HG02678 (cell line): ENCODE measurements around the gene COL1A1.
A peak's percentile ranks its signal among the peaks of the same experiment; 100 is the strongest.

Experiments used
- ATAC-seq: cut with Tn5 transposase; IDR thresholded peaks from one replicate; pipeline ENCODE4 v1.9.1; 2021; ENCODE audit warnings: mild to moderate bottlenecking, moderate library complexity; ENCODE audit not compliant: unreplicated experiment

Gene COL1A1

GRCh38 chr17:50187751-50188530 lies 13.5 kb downstream of the COL1A1 start:
- ATAC-seq, result no peak

- no peak for ATAC-seq
Measured at GRCh38 chr17:50187394-50187725, 14.1 kb downstream of the COL1A1 start.

- no peak for ATAC-seq
Measured at GRCh38 chr17:50186661-50187393, 14.6 kb downstream of the COL1A1 start.

- no peak for ATAC-seq
Measured at GRCh38 chr17:50185631-50186471, 15.6 kb downstream of the COL1A1 start.

GRCh38 chr17:50184611-50185398 lies 16.6 kb downstream of the COL1A1 start:
- no peak for ATAC-seq

- no peak for ATAC-seq
Measured at GRCh38 chr17:50184064-50184463, 17.4 kb downstream of the COL1A1 start.

- no peak for ATAC-seq
Measured at GRCh38 chr17:50183421-50183994, 17.9 kb downstream of the COL1A1 start.

GRCh38 chr17:50182783-50183420 lies 18.5 kb downstream of the COL1A1 start:
- ATAC-seq, result no peak

GRCh38 chr17:50181591-50182560 lies 19.6 kb downstream of the COL1A1 start:
- no peak for ATAC-seq

GRCh38 chr17:50181144-50181543 lies 20.3 kb downstream of the COL1A1 start:
- no peak for ATAC-seq

GRCh38 chr17:50180620-50181019 lies 20.8 kb downstream of the COL1A1 start:
- ATAC-seq, result no peak

- ATAC-seq, result no peak
Measured at GRCh38 chr17:50180111-50180510, 21.3 kb downstream of the COL1A1 start.

- ATAC-seq, result peak; percentile 80
Measured at GRCh38 chr17:50177983-50178834, 23.2 kb downstream of the COL1A1 start.

GRCh38 chr17:50177476-50177875 lies 24.0 kb downstream of the COL1A1 start:
- no peak for ATAC-seq

- ATAC-seq, result no peak
Measured at GRCh38 chr17:50176559-50177357, 24.7 kb downstream of the COL1A1 start.

GRCh38 chr17:50175035-50175807 lies 26.2 kb downstream of the COL1A1 start:
- no peak for ATAC-seq
